Posterior vena cava (tissue), 2 donors: Measurements from ENCODE around the gene TMEFF2. TPM values are rescaled to one million over a fixed set of nuclear protein-coding genes. Genes with fewer than 3 reads are reported as not detected.

ENCODE experiments used
- DNase-seq: peaks from one replicate; pipeline ENCODE4 v3.0.0-alpha.2; 2020; ENCODE audit warnings: low spot score
- intact Hi-C, 2 donors: fragments of 100-400 bp; cut with DNase I; formaldehyde crosslinking; loops; one replicate each; pipeline versions ENCODE4 v1.14.1 to v1.14.2; 2022 to 2023
- total RNA-seq, 2 donors: library from RNA; stranded (reverse); fragmentation: NEBNext Ultra II Directional; extraction: Animal tissue kit (Norgen Biotek cat#: 25700); gene quantifications; one replicate each; pipeline ENCODE4 v1.2.1, GENCODE V29; 2021
- donor health status: DM: yes; HTN: yes; CAD: no.
- donor health status: DM: yes; HTN: yes; CAD: no.

Gene TMEFF2
- total RNA-seq, 2 donors from 2014 or later = 0.19 TPM; not detected in 1

- intact Hi-C loops = no loop called here
- DNase-seq = no peak
These were observed 158.8 kb downstream of the TMEFF2 start for GRCh38 chr2:192035731-192036442.

- no peak for DNase-seq
- intact Hi-C loops = no loop called here
These were observed 163.9 kb downstream of the TMEFF2 start for GRCh38 chr2:192030856-192031255.

- intact Hi-C loops = no loop called here
- DNase-seq = no peak
These were observed 164.4 kb downstream of the TMEFF2 start for GRCh38 chr2:192030289-192030688.

- intact Hi-C loops = no loop called here
- DNase-seq = no peak
These were observed 165.6 kb downstream of the TMEFF2 start for GRCh38 chr2:192029089-192029488.

GRCh38 chr2:192026825-192027120 lies 168.0 kb downstream of the TMEFF2 start:
- intact Hi-C loops = no loop called here
- DNase-seq = no peak

GRCh38 chr2:192026059-192026824 lies 168.5 kb downstream of the TMEFF2 start:
- DNase-seq = no peak
- intact Hi-C loops = no loop called here

GRCh38 chr2:192025637-192026036 lies 169.1 kb downstream of the TMEFF2 start:
- DNase-seq = no peak
- intact Hi-C loops = no loop called here

- intact Hi-C loops = no loop called here
These were observed 171.7 kb downstream of the TMEFF2 start for GRCh38 chr2:192023006-192023405.

GRCh38 chr2:192017844-192018243 lies 176.9 kb downstream of the TMEFF2 start:
- intact Hi-C loops = no loop called here
- no peak for DNase-seq

More at GRCh38 chr2:192023006-192023405, 171.7 kb downstream of the TMEFF2 start:
- DNase-seq = no peak

GRCh38 chr2:192016265-192016664 lies 178.5 kb downstream of the TMEFF2 start:
- DNase-seq = no peak
- intact Hi-C loops = no loop called here

- intact Hi-C loops = no loop called here
- DNase-seq = no peak
These were observed 181.5 kb downstream of the TMEFF2 start for GRCh38 chr2:192013211-192013610.

GRCh38 chr2:192011196-192011595 lies 183.5 kb downstream of the TMEFF2 start:
- intact Hi-C loops = no loop called here
- no peak for DNase-seq

- intact Hi-C loops = no loop called here
- DNase-seq = no peak
These were observed 184.7 kb downstream of the TMEFF2 start for GRCh38 chr2:192010073-192010472.

GRCh38 chr2:192007581-192008228 lies 187.0 kb downstream of the TMEFF2 start:
- intact Hi-C loops = no loop called here
- no peak for DNase-seq

- no peak for DNase-seq
- intact Hi-C loops = no loop called here
These were observed 189.5 kb downstream of the TMEFF2 start for GRCh38 chr2:192005211-192005610.

GRCh38 chr2:192004188-192004963 lies 190.4 kb downstream of the TMEFF2 start:
- DNase-seq = no peak
- intact Hi-C loops = no loop called here

GRCh38 chr2:192002418-192002817 lies 192.3 kb downstream of the TMEFF2 start:
- DNase-seq = no peak
- intact Hi-C loops = loop anchor here in 1 of 2 donors (2.0 kb wide), 1 partner anchor 72 kb away; no protein-coding TSS in a partner anchor

- no peak for DNase-seq
- intact Hi-C loops = no loop called here
These were observed 194.3 kb downstream of the TMEFF2 start for GRCh38 chr2:192000196-192000980.
